PFSK-1 (cell line): ENCODE results near the gene ANGPT4.

ENCODE experiments used
- POLR2AphosphoS5 ChIP-seq: IDR thresholded peaks from 2 replicates; pipeline ENCODE4 v1.6.1; 2012; ENCODE audit warnings: low read depth, mild to moderate bottlenecking, control low read depth, low read length, moderate library complexity
- SIN3A ChIP-seq: IDR thresholded peaks from 2 replicates; pipeline ENCODE4 v1.6.1; 2012; ENCODE audit warnings: mild to moderate bottlenecking, low read length, moderate library complexity, borderline replicate concordance; ENCODE audit not compliant: insufficient read depth

- TF ChIP-seq POLR2AphosphoS5 (no peak), SIN3A (no peak)
Measured at GRCh38 chr20:916125-916799, at the start of gene ANGPT4.
